K562 (cell line): ENCODE measurements around the gene NECTIN2. TPM values are rescaled to one million over a fixed set of nuclear protein-coding genes. Genes with fewer than 3 reads are reported as not detected.

Experiments used
- ATAC-seq: fragments of 200-7000 bp; cut with Tn5 transposase; 3 replicates; pipeline ENCODE4 v1.9.1; 2020; ENCODE audit warnings: moderate library complexity
- BruUV-seq: library from RNA; stranded (reverse); fragments of 400-500 nt; replicated peaks from 2 replicates; lab custom pipeline; 2021; lab: Mats Ljungman, UMichigan
- CTCF ChIA-PET: fragments of 300-600 bp; formaldehyde crosslinking; extraction: SDS; loops from one replicate; lab custom pipeline; 2021; ENCODE audit warnings: low intra/inter-chr PET ratio; lab: Yijun Ruan, JAX
- POLR2A ChIA-PET: fragments of 300-600, 350-650 bp; sonication (Branson Sonifier 250); formaldehyde crosslinking; extraction: SDS; loops from one replicate; lab custom pipeline; 2021; ENCODE audit warnings: antibody characterized with exemption, inconsistent platforms; lab: Yijun Ruan, JAX
- DNase-seq, 4 experiments: peaks; one replicate each; pipeline versions ENCODE4 v3.0.0 to v3.0.0-alpha.2; 2011 to 2018; ENCODE audit warnings: low spot score in 3 of 4, mixed read lengths in 3 of 4; ENCODE audit errors: extremely low read depth in 1 of 4
- FAIRE-seq: peaks from 2 replicates; lab custom pipeline; 2011; peaks lifted over from hg19 to GRCh38; lab: Jason Lieb, UNC
- H2AFZ ChIP-seq: 2 replicates; pipeline ENCODE4 v1.6.0; 2011; ENCODE audit warnings: low read depth, low read length, control low read depth, inconsistent platforms
- H3K27ac ChIP-seq: fragments of 200-600 bp; 3 replicates; pipeline ENCODE4 v1.8.0; 2011; ENCODE audit warnings: low read depth, mild to moderate bottlenecking, control low read depth, inconsistent platforms, low read length, moderate library complexity, mixed read lengths; ENCODE audit errors: extremely low read depth
- H3K27me3 ChIP-seq, 2 experiments: fragments of 300-600 bp in 1 of 2; 2 replicates in 1 of 2; 3 replicates in 1 of 2; pipeline versions ENCODE4 v1.6.0 to v1.8.0; 2011; ENCODE audit warnings: inconsistent platforms in 2 of 2, low read length in 2 of 2, mild to moderate bottlenecking in 1 of 2, mixed read lengths in 1 of 2, moderate library complexity in 1 of 2; ENCODE audit not compliant: control insufficient read depth in 2 of 2, insufficient read depth in 2 of 2
- H3K36me3 ChIP-seq: fragments of 300-600 bp; 3 replicates; pipeline ENCODE4 v1.8.0; 2011; ENCODE audit warnings: mild to moderate bottlenecking, low read length, inconsistent platforms; ENCODE audit not compliant: control insufficient read depth, insufficient read depth
- H3K4me1 ChIP-seq, 2 experiments: fragments of 200-600 bp in 1 of 2; replicated peaks in 1 of 2; 2 replicates in 1 of 2; 3 replicates in 1 of 2; pipeline versions ENCODE4 v1.5.1 to v1.8.0; 2011; ENCODE audit warnings: inconsistent platforms in 2 of 2, low read length in 2 of 2, mild to moderate bottlenecking in 1 of 2, mixed read lengths in 1 of 2, moderate library complexity in 1 of 2; ENCODE audit not compliant: control insufficient read depth in 2 of 2, insufficient read depth in 2 of 2
- H3K4me2 ChIP-seq: 2 replicates; pipeline ENCODE4 v1.6.1; 2011; ENCODE audit warnings: low read length, control low read depth, inconsistent platforms, mixed read lengths; ENCODE audit not compliant: insufficient read depth
- H3K4me3 ChIP-seq: fragments of 200-600 bp; sonication (generic), shearing (Covaris generic); 2 replicates; pipeline ENCODE4 v1.5.1; 2016; ENCODE audit warnings: control low read depth, inconsistent platforms
- H3K79me2 ChIP-seq: fragments of 200-600 bp; 3 replicates; pipeline ENCODE4 v1.8.0; 2011; ENCODE audit warnings: low read length, inconsistent platforms; ENCODE audit not compliant: control insufficient read depth, insufficient read depth
- H3K9ac ChIP-seq, 2 experiments: 2 replicates each; pipeline versions ENCODE4 v1.6.0 to v1.6.1; 2011; ENCODE audit warnings: low read depth in 2 of 2, low read length in 2 of 2, control low read depth in 1 of 2, inconsistent platforms in 1 of 2, mild to moderate bottlenecking in 1 of 2, mixed read lengths in 1 of 2; ENCODE audit not compliant: insufficient read depth in 1 of 2
- H3K9me1 ChIP-seq: one replicate; pipeline ENCODE4 v1.6.0; 2011; ENCODE audit warnings: inconsistent platforms, mild to moderate bottlenecking, low read length, moderate library complexity; ENCODE audit not compliant: control insufficient read depth, insufficient read depth
- H3K9me3 ChIP-seq: replicated peaks from 2 replicates; pipeline ENCODE4 v1.5.1; 2011; ENCODE audit warnings: low read depth, low read length, inconsistent platforms; ENCODE audit not compliant: control insufficient read depth, insufficient read depth
- H4K20me1 ChIP-seq: replicated peaks from 2 replicates; pipeline ENCODE4 v1.6.1; 2011; ENCODE audit warnings: low read length, inconsistent platforms, mixed read lengths; ENCODE audit not compliant: control insufficient read depth, insufficient read depth
- EP300 ChIP-seq: IDR thresholded peaks from 2 replicates; pipeline ENCODE4 v1.6.1; 2012; ENCODE audit warnings: low read length, improper control_type of control experiment
- FOSL1 ChIP-seq: fragments of 200-800 bp; sonication (Bioruptor generic); conservative IDR thresholded peaks from 2 replicates; pipeline ENCODE4 v1.6.1; 2016; ENCODE audit warnings: missing genetic modification characterization, missing compliant biosample characterization
- GATAD2B ChIP-seq: fragments of 450-650 bp; IDR thresholded peaks from 2 replicates; pipeline ENCODE4 v1.6.1; 2017; ENCODE audit warnings: mild to moderate bottlenecking, borderline replicate concordance
- ILF3 ChIP-seq: fragments of 450-650 bp; IDR thresholded peaks from 2 replicates; pipeline ENCODE4 v1.6.1; 2018; ENCODE audit warnings: antibody characterized with exemption, mild to moderate bottlenecking, moderate library complexity, borderline replicate concordance
- NELFE ChIP-seq: IDR thresholded peaks from 2 replicates; pipeline ENCODE4 v1.6.1; 2011; ENCODE audit warnings: mild to moderate bottlenecking; ENCODE audit not compliant: insufficient read depth, insufficient read length
- NFIC ChIP-seq: fragments of 450-650 bp; IDR thresholded peaks from 2 replicates; pipeline ENCODE4 v1.6.1; 2017; ENCODE audit warnings: mild to moderate bottlenecking, inconsistent platforms
- POLR3G ChIP-seq: IDR thresholded peaks from 2 replicates; pipeline ENCODE4 v1.6.1; 2011; ENCODE audit not compliant: insufficient read length, insufficient replicate concordance; ENCODE audit errors: extremely low read depth
- RAD51 ChIP-seq: fragments of 450-650 bp; IDR thresholded peaks from 2 replicates; pipeline ENCODE4 v1.7.1; 2016; ENCODE audit warnings: low read depth, mild to moderate bottlenecking, borderline replicate concordance
- RBM39 ChIP-seq: fragments of 200-400 bp; formaldehyde crosslinking; optimal IDR thresholded peaks from 2 replicates; pipeline ENCODE3; 2018; ENCODE audit warnings: low read depth, low read length
- TAL1 ChIP-seq: fragments of 450-650 bp; IDR thresholded peaks from 2 replicates; pipeline ENCODE4 v1.6.1; 2016; ENCODE audit warnings: mild to moderate bottlenecking
- WHSC1 ChIP-seq: IDR thresholded peaks from one replicate; pipeline ENCODE4 v1.6.1; 2012; ENCODE audit warnings: low read length, control low read depth, inconsistent platforms
- XRCC4 ChIP-seq: IDR thresholded peaks from one replicate; pipeline ENCODE4 v1.6.1; 2011; ENCODE audit not compliant: insufficient read depth, insufficient read length; ENCODE audit errors: extremely low read depth
- ZFP30 ChIP-seq: fragments of 250-450 bp; sonication (Bioruptor Pico); IDR thresholded peaks from 2 replicates; pipeline ENCODE4 v1.8.0; 2022; ENCODE audit warnings: moderate library complexity, mild to moderate bottlenecking, inconsistent platforms, borderline replicate concordance
- ZKSCAN1 ChIP-seq: fragments of 150-350 bp; IDR thresholded peaks from 2 replicates; pipeline ENCODE4 v1.6.1; 2016; ENCODE audit warnings: low read depth, low read length
- WGBS: fragments of 100-300 bp; shearing (Covaris generic); methylation state at CpG from one replicate; pipeline ENCODE4 v1.1.6; 2016; ENCODE audit warnings: low coverage, mixed read lengths; ENCODE audit not compliant: insufficient coverage; ENCODE audit errors: missing lambda C conversion rate; 5-methylcytosine and 5-hydroxymethylcytosine counted together
- in situ Hi-C: fragments of 300-500 bp; cut with MboI; formaldehyde crosslinking; loops from 4 replicates; pipeline ENCODE4 v1.15.0; 2018; ENCODE audit warnings: inconsistent platforms, mixed read lengths
- intact Hi-C: fragments of 100-400 bp; cut with micrococcal nuclease; formaldehyde crosslinking; loops from 2 replicates; pipeline ENCODE4 v1.14.2; 2022
- polyA plus RNA-seq, 8 experiments: library from polyadenylated mRNA; depleted of rRNA in 4 of 8; stranded (reverse) in 5 of 8; unstranded in 3 of 8; fragments of >200 nt; fragmentation: Nextera tagmentation in 2 of 8; fragmentation: Illumina TruSeq in 1 of 8; extraction: Ambion mirVana in 2 of 8; extraction: Trizol in 1 of 8; gene quantifications; 2 replicates each; pipeline versions ENCODE4 v1.2.1 to v1.2.3, GENCODE V29; 2011 to 2014; ENCODE audit warnings: inconsistent platforms in 1 of 8, missing spikeins in 1 of 8
- total RNA-seq, 7 experiments: library from RNA; depleted of rRNA in 6 of 7; stranded (reverse); fragments of >200 nt in 6 of 7; fragmentation: Illumina TruSeq in 2 of 7; extraction: Trizol in 2 of 7; gene quantifications; 2 replicates each; pipeline versions ENCODE4 v1.2.1 to v1.2.3, GENCODE V29; 2011 to 2021; ENCODE audit warnings: low replicate concordance in 1 of 7
- TF ChIP-seq, protein P1 (sequence below): sonication (generic); formaldehyde crosslinking; IDR thresholded peaks from 2 replicates; pipeline ENCODE4 v1.5.0; 2020; ENCODE audit warnings: missing genetic modification reagents
- TF ChIP-seq, protein P2 (sequence below), 3 experiments: fragments of 200-800 bp in 1 of 3; fragments of 250-450 bp in 1 of 3; fragments of 450-650 bp in 1 of 3; sonication (Bioruptor Pico) in 1 of 3; sonication (Bioruptor generic) in 1 of 3; formaldehyde crosslinking in 1 of 3; IDR thresholded peaks; 2 replicates each; pipeline versions ENCODE4 v1.6.1 to v1.8.0; 2016 to 2022; ENCODE audit warnings: mild to moderate bottlenecking in 2 of 3, missing genetic modification characterization in 2 of 3, missing compliant biosample characterization in 1 of 3, moderate library complexity in 1 of 3
- TF ChIP-seq, protein P3 (sequence below): fragments of 450-650 bp; IDR thresholded peaks from 2 replicates; pipeline ENCODE4 v1.6.1; 2016

Gene NECTIN2
- total and polyA plus RNA-seq, 9 of the 15 experiments (the other 6 are each of a cell fraction or from before 2014, with no cell fraction given) = 3.9 to 94.9 (median 34.9) TPM

GRCh38 chr19:44803442-44804428, 42.4 kb upstream of the NECTIN2 start:
- Histone ChIP-seq H4K20me1 (no peaks in the 10 kb centered on the region), H3K36me3 (no peaks in the 10 kb centered on the region), H2AFZ (no peak overlapping the region), H3K4me1 (peaks cover 13 to 20% of the 10 kb centered on the region in 2 experiments; a peak in 4 of 5 replicates), H3K9me1 (no peaks in the 10 kb centered on the region), H3K27ac (no peak overlapping the region), H3K4me2 (no peak overlapping the region), H3K9ac (no peak overlapping the region), H3K79me2 (no peaks in the 10 kb centered on the region), H3K4me3 (no peak overlapping the region), H3K9me3 (no peaks in the 10 kb centered on the region), H3K27me3 (peaks cover 14 to 38% of the 10 kb centered on the region in 2 experiments; a peak in 4 of 5 replicates)
- CTCF ChIA-PET = no interaction called here
- ATAC-seq (no peak), FAIRE-seq (no peak), DNase-seq (peak in 1 of 4 experiments; percentile 29)
- intact Hi-C loops = no loop called here
- no TSS peak for BruUV-seq
- WGBS = 8% methylated on average over 12 of the region's 13 CpGs
- in situ Hi-C loops = no loop called here
- POLR2A ChIA-PET = interaction anchor here (1.1 kb wide), 1 partner anchor 45 kb away, joined by 4 read pairs; no protein-coding TSS in a partner anchor
- no peak for TF ChIP-seq POLR3G
- TF ChIP-seq, protein P1, sequence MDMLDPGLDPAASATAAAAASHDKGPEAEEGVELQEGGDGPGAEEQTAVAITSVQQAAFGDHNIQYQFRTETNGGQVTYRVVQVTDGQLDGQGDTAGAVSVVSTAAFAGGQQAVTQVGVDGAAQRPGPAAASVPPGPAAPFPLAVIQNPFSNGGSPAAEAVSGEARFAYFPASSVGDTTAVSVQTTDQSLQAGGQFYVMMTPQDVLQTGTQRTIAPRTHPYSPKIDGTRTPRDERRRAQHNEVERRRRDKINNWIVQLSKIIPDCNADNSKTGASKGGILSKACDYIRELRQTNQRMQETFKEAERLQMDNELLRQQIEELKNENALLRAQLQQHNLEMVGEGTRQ (CRISPR knock-in tag) = no peak
- no peak for TF ChIP-seq ZKSCAN1
- TF ChIP-seq FOSL1 = no peak
- TF ChIP-seq RAD51 = no peak
- no peak for TF ChIP-seq GATAD2B
- TF ChIP-seq, protein P2, sequence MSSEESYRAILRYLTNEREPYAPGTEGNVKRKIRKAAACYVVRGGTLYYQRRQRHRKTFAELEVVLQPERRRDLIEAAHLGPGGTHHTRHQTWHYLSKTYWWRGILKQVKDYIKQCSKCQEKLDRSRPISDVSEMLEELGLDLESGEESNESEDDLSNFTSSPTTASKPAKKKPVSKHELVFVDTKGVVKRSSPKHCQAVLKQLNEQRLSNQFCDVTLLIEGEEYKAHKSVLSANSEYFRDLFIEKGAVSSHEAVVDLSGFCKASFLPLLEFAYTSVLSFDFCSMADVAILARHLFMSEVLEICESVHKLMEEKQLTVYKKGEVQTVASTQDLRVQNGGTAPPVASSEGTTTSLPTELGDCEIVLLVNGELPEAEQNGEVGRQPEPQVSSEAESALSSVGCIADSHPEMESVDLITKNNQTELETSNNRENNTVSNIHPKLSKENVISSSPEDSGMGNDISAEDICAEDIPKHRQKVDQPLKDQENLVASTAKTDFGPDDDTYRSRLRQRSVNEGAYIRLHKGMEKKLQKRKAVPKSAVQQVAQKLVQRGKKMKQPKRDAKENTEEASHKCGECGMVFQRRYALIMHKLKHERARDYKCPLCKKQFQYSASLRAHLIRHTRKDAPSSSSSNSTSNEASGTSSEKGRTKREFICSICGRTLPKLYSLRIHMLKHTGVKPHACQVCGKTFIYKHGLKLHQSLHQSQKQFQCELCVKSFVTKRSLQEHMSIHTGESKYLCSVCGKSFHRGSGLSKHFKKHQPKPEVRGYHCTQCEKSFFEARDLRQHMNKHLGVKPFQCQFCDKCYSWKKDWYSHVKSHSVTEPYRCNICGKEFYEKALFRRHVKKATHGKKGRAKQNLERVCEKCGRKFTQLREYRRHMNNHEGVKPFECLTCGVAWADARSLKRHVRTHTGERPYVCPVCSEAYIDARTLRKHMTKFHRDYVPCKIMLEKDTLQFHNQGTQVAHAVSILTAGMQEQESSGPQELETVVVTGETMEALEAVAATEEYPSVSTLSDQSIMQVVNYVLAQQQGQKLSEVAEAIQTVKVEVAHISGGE (CRISPR knock-in tag; IDR thresholded peaks at IDR 0.05) = no peak
- TF ChIP-seq EP300 = no peak
- TF ChIP-seq WHSC1 = no peak
- no peak for TF ChIP-seq ZFP30 (CRISPR knock-in tag)
- TF ChIP-seq ILF3 = no peak
- no peak for TF ChIP-seq NELFE
- TF ChIP-seq XRCC4 = no peak
- no peak for TF ChIP-seq RBM39
- TF ChIP-seq, protein P3, sequence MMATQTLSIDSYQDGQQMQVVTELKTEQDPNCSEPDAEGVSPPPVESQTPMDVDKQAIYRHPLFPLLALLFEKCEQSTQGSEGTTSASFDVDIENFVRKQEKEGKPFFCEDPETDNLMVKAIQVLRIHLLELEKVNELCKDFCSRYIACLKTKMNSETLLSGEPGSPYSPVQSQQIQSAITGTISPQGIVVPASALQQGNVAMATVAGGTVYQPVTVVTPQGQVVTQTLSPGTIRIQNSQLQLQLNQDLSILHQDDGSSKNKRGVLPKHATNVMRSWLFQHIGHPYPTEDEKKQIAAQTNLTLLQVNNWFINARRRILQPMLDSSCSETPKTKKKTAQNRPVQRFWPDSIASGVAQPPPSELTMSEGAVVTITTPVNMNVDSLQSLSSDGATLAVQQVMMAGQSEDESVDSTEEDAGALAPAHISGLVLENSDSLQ = peak; percentile 90
- TF ChIP-seq NFIC = peak; percentile 90
- no peak for TF ChIP-seq TAL1
